Erythroblast (primary cell): ENCODE data around the gene CAMSAP1.

ENCODE experiments used
- GATA1 ChIP-seq: IDR thresholded peaks from 2 replicates; pipeline ENCODE4 v1.6.1; 2011; ENCODE audit warnings: low read depth, mild to moderate bottlenecking, control low read depth, low read length, moderate library complexity
- POLR2A ChIP-seq: IDR thresholded peaks from 2 replicates; pipeline ENCODE4 v1.6.1; 2011; ENCODE audit warnings: mild to moderate bottlenecking, low read length

GRCh38 chr9:135869909-135870308 is 37.4 kb downstream of the CAMSAP1 start:
- no peak for TF ChIP-seq POLR2A
- no peak for TF ChIP-seq GATA1
